Fibroblast of peridontal ligament (primary cell): ENCODE data around the gene RAD50.
A peak's percentile ranks its signal among the peaks of the same experiment; 100 is the strongest.
"Not testable (repeated sequence)": the region's sequence is repeated elsewhere in the genome, so short reads cannot be mapped to it uniquely, and the experiment has no call there.

ENCODE experiments used
- DNase-seq: peaks from one replicate; pipeline ENCODE4 v3.0.0-alpha.2; 2010; ENCODE audit errors: extremely low read depth

RAD50 gene

DNA sequence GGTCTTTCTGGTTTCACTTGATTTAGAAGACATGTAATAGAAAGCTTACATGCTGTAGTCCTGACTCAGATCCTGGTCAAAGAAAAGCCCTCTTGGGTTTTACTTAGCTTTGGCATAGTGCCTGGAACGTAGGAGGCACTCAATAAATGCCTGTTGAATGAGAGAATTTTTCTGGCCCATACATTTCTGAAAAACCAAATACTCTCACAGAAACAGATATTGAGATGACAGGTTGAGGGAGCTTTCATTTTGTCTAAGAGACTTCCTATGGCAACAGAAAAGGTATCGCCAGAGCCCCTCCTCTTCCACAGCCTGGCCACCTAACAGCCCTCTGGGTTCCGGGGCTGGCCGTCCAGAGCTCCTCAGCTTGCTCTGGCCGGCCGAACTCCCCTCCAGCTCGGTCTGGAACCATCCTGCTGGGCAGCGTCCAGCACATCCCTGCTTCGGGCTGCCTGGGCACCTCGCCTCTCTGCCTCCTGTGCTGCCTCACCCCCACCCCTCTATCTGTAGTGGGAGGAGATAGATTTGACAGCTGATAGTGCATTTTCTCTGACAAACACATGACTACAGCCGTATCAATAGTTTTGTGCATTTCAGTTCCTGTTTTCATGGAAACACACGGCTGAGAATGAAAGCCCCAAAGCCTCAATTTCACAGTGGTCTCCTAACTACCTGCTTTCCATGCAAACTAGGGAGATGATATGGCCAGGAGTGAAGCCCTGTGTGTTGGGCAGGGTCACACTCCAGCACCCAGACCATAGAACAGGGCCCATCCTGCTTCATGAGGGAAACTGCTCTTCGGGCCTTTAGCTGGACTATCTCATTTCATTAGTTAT lies 118.1 kb downstream of the RAD50 start:
- DNase-seq = peak; percentile 98

DNA sequence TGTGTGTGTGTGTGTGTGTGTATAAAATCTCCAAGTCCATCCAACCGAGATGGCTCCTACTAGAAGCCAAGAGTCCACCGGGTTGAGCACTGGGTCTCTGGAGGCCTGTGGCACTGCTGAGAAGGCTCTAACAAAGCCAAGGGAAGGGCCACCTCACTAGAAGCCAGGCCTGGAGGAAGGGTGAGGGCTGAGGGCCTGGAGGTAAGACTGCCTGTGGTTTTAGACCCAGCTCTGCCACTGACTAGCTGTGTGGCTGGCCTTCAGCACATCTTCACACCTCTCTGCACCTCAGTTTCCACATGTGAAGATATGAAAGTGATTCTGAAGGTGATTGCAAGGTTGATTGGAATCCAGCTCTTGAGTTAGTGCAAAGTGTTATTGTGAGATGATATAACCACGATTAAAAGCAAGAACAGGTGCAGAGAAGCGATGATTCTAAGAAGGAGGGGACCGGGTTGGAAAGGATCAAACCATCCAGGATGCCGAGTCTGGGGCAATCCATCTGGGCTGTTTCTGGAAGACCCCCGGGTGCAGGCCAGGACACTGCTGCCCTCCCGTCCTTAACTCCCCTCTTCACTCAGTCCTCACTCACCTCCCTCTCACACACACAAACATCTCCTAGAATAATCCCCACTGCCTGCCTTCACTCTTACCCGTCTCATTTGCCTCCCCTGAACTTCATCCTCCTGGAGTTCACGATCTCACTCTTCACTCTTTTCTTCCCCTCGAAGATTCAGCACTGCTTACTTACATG lies 119.3 kb downstream of the RAD50 start:
- DNase-seq = no peak

DNA sequence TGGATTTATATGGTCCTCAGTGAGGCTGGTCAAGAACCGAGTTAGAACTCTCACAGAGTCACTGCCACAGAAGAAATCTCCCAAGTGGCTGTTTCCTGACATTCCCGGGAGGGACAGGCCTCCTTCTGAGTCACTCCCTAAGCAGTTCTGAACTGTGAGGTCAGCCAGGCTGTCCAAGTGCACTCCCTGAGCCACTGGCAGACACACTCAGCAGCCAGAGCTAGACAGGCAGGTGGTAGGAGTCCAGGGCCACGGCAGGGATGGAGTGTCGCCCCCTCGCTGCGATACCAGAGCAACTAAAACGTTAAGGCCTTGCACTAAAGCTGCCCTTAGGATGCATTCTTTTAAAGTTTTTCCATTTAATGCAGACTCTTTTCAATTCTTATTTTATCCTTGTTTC lies 120.4 kb downstream of the RAD50 start:
- peak; percentile 72 for DNase-seq

DNA sequence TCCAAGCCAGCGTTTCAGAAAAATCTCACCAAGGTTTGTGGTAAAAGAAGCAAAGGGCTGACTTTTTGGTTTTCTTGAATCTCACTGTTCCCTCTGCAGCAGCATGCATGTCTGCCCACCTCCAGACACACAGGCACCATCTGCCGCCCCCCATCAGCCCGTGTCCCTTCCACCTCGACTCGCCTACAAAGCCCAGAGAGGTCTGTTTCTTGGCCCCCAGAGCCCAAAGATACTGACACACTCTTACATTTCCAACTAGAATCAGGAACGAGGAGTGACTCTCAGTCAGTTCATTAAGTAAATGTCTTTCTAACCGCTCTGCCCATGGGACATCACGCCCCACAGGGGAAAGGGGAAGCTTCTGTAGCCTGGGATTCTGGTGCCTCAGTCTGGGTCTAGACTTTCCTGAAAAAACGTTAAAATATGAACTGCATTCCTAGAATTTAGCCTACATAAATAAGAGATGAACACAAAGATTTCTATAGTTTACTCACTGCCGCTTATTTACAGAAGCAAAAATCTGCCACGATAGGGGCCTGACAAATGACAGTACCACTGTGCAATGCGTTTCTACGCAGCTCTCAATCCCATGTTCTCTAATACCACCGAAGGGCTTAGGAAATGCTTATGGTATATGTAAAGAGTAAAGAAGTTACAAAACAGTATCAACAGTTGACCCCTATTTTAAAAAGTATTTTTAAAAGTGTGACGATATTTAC lies 121.1 kb downstream of the RAD50 start:
- DNase-seq = no peak

DNA sequence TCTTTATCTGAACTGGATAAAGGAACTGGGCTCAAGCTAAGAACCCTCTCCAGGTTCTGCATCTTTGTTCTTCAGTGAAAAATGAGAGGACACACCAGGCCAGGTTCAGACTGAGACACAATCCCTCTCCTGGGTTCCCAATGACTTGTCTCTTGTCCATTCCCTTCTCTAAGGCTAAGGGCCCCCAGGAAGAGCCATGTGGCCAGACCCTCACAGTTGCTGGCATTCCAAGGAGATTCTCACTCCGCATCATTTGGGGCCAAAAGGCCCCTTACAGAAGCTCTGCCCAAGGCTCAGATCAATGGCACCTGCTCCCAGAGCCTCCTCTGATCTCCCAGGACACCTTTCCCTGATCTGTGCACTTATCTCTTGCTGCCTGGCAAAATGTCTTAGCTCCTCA lies 122.0 kb downstream of the RAD50 start:
- DNase-seq = no peak

DNA sequence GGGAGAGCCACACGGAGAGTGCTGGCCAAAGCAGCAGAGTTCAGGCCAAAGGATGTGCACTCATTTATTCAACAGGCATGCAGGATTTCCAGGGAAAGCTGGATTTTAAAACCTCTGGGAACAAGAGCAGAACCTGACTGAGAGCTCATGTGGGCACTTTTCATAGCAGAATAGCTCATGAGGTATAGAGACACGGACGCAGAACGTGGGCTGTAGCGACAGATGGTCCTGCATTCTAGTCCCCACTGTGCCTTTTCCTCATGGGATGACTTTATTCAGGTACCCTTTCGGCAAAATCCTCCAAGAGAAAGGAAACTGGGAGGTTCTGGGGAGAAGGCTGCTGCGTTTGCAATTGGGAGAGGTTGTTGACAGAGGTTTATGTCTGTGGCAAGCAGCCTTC lies 122.4 kb downstream of the RAD50 start:
- no peak for DNase-seq

DNA sequence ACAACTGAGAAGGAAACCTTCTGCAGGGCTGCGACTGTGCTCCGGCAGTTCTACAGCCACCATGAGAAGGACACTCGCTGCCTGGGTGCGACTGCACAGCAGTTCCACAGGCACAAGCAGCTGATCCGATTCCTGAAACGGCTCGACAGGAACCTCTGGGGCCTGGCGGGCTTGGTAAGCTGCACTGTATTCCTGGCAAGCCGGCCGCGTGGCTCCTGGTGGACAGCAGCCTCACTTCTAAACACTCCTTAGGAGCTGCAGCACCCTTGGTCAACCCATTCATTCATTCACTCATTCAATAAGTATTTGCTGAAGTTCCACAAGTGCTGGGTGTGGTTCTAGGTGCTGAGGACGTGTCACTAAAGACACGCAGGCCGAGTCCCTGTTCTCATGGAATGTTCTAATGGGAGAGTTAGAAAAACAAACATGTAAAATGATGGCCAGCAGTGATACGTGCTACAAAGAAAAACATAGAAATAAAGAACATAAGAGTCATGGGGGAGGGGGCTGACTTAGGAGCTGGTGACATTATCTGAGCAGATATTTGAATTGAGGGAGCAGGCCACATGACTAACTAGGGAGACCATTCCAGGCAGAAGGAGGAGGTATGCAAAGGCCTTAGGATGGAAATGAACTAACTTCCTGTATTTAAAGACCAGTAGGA lies 123.1 kb downstream of the RAD50 start:
- DNase-seq = no peak

DNA sequence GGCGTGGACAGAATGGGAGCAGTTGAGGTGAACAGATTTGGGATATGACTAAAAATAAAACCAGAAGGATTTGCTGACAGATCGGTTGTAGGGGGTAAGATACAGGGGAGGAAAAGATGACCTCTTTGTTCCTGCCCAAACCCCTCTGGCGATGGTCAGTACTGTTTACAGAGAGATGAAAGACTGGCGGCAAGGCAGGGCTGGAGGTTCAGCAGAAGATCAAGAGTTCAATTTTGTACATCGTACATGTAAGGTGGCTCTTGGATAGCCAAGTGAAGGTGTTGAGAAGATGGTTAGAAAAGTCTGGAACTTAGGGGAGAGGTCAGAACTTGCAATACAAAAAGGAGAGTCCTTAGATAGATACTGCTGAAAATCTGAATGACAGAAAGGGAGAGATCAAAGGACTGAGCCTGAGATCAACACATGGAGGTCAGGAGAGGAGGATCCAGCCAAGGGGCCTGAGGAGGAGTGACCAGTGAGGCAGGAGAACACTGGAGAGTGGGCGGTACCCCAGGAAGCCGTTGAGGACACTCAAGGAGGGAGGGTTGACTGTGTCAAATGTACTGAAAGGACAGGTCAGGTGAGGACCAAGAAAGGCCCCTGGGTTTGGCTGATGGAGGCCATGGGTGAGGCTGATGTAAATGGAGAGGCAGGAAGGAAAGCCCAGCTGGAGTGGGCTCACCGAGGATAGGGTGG lies 124.2 kb downstream of the RAD50 start:
- DNase-seq = no peak

DNA sequence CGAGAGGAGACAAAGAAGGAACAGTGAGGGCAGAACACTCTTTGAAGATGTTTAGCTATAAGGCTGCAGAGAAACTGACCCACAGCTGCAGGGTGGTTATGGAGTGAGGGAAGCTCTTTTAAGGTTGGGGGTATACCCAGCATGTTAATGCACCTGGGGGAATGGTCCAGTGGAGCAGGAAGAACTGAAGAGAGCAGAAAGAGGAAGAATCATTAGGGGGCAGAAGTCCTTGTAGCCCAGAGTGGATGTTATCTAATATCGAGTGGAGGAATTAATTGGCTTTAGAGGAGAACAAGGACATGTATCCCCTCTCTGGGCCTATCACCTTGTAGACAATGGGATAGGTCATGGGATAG lies 124.7 kb downstream of the RAD50 start:
- no peak for DNase-seq

DNA sequence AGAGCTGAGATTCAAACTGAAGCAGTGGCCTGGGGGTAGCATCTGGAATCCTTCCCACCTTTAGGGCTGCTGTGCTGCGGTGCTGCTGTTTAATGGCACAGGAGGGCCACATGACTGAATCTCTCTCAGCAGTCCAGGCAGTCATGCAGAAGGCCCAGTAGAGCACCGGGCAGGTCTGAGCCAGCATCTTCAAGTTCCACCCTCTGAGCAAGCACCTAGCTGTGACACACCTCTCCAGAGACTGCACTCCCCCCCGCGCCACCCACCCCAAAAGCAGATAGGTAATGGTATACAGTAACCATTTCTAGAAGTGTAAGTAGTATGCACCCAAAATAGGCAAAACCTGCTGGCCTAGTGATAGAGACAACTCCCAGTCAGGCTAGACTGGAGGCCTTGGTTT lies 125.2 kb downstream of the RAD50 start:
- no peak for DNase-seq

DNA sequence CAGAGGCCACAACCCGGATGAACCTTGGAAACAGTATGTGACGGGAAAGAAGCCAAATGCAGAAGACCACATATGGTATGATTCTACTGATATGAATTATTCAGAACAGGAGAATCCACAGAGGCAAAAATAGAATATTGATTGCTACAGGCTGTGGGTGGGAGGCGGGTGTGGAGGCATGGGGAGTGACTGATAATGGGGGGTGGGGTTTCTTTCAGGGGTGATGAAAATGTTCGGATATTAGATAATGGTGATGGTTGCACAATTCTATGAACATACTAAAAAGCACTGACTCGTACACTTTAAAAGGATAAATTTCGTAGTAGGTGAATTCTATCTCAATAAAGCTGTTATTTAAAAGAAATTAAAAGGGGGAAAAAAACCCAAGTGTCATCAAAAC lies 127.7 kb downstream of the RAD50 start:
- DNase-seq = no peak

DNA sequence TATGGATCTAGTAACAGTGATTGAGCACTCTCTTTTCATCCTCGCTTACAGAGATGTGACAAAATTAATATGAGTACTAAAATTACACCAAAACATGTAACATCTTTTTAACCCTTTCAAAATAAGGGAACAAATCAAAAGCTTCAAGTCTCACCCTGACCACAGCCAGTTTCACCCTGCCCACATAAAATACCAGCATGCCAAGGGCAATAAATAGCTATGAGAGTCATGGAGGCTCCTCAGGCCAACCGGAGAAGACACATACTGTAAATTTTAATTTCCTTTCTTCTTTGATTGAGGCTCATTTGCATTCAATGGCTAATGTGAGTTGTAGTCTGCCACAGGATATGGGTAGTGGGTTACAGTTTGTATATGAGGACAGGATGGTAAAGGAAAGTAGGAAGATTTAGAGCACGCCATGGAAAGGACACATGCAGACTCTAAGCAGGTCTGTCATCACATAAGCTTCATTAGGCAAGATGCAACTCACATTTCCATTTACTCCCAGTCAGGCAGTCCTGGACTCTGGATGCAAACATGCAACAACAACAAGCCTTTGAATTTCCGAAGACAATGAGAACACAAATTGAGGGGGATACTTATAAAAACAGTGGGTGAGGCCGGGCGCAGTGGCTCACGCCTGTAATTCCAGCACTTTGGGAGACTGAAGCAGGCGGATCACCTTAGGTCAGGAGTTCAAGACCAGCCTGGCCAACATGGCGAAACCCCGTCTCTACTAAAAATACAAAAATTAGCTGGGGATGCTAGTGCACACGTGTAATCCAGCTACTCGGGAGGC lies 128.3 kb downstream of the RAD50 start:
- no peak for DNase-seq

DNA sequence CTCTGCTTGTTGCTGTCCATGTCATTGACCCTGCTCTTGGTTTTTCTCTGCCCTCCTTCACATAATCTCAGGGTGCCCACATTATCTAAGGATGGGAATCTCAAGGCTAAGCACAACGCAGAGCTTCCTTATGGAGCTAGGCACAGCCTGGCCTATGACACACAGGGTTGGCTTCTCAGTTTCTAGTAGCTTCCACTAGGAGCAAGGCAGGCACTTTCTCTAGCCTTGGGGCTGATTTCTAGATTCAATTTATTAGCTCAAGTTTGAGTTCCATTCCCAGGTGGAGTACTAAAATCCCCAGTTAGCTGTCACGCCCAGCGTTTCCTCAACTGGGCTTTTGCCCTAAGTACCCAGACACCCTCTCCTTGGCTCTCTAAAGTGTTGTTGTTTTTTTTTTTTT lies 129.4 kb downstream of the RAD50 start:
- no peak for DNase-seq

DNA sequence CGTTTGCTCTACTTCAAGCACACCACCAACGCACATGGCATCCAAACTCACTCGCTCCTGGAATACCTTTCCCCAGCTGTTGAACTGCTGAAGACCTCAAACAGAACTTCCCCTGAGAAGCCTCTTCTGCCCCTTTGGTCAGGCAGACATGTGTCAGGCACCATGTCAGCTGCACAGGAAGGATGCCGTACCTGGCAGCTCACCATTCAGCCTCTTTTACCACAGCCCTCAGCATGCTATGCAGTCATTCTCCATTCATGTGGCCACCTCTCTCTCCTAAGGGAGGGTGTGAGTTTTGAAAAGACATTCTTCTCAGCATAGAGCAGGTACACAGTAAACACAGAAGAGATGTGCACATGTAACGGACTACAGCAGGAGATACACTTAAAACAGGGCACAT lies 131.2 kb downstream of the RAD50 start:
- no peak for DNase-seq

DNA sequence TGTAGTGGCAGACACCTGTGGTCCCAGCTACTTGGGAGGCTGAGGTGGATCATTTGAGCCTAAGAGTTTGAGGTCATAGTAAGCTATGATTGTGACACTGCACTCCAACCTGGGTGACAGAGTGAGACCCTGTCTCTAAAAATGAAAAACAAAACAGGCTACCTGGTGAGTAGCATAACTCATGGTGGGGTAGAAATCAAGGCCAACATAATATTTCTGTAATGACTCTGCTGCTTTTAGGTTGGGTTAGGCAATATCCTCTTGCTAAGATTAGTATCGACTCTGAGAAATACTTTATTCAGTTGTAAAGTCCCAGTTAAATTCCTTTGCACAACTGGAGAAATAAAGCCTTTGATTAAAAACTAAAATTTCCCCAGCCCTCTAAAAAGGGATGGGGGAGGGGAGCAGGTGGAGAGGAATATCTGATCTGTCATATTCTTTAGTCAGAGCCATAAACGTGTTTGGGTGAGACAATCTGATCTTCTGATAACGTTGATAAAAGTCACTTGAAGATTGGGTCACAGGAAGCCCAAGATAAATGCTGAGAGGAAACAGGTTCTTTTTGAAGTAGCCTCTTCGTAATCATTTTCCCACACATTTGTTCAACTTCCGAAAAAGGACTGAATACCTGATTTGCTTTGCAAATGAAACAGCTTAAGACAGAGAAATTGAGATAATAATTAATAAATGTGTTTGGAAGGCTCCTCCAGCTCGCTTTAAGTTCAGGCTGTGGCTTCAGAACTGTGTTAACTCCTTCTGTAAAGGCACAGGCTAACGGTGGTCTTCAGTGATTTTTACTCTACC lies 132.0 kb downstream of the RAD50 start:
- no peak for DNase-seq

DNA sequence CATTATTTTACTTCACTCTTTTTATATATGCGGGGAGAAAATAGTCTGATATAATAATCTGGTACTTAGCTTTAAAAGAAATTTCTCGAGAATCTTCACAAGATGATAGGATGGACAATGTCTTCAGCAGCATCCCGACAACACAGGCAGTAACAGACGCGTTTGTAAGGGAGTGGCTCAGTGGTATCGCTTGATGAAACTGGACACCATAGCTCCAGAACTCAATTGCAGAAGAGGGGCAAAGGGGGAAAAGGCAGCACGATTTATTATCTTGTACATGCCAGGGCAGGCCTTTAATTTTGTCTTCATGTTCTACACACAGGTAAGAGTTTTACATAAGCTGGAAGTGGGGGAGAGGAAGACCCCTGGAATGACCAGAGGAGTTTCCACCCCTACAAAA lies 132.7 kb downstream of the RAD50 start:
- DNase-seq = no peak

DNA sequence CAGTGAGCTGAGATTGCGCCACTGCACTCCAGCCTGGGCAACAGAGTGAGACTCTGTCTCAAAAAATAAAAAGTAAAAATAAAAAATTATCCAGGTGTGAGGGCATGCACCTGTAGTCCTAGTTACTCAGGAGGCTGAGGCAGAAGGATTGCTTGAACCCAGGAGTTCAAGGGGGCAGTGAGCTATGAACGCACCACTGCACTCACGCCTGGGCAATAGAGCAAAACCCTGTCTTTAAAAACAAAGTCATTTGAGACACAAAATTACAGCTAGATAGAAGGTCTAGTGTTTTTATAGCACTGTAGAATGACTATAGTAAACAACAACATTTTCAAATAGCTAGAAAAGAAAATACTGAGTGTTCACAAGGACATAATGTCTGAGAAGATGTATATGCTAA lies 133.4 kb downstream of the RAD50 start:
- no peak for DNase-seq

DNA sequence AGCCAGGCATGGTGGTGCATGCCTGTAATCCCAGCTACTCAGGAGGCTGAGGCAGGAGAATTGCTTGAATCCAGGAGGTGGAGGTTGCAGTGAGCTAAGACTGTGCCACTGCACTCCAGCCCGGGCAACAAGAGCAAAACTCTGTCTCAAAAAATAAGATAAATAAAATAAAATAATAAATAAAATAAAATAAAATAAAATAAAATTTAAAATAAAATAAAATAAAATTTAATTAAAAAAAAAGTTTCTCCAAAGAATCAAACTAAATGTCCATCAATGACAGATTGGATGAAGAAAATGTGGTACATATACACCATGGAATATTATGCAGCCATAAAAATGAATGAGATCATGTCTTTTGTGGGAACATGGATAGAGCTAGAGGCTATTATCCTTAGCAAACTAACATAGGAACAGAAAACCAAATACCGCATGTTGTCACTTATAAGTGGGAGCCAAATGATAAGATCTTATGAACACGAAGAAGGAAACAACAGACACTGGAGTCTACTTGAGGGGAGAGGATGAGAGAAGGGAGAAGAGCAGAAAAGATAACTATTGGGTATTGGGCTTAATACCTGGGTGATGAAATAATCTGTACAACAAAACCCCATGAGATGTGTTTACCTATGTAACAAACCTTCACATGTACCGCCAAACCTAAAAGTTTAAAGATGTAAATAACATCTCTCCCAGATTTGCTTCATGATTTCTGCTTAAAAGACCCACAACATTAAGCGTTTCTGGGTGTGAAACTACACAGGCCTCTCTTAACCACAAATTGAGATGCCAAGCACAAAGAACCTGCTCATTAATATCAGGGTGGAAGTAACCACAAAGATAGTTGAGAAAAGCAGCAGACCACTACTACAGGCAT lies 135.2 kb downstream of the RAD50 start:
- DNase-seq = not testable (repeated sequence)

DNA sequence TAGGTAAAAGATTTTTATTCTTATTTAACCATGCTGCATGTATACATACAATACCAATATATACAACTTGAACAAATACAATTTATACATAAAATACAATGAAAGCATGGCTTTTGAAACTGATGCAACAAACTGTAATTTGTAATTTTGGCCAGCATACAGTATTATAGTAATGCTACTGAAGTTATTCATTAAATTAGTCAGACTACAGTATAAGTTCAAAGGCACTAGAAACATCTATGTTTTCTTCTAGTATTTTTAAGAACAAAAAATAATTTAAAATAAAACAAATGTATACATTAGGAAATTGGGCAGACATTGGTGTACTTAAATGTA lies 135.8 kb downstream of the RAD50 start:
- peak; percentile 74 for DNase-seq
